Stimulated activated CD8-positive, alpha-beta memory T cell treated with anti-CD3 and anti-CD28 coated beads, Interleukin-12 subunit alpha, Interleukin-12 subunit beta, amount 100 ng/mL, for 4 hours (primary cell): ENCODE results near the gene PRM2.

Experiments
- DNase-seq: peaks from one replicate; pipeline ENCODE4 v3.0.0-alpha.2; 2020; ENCODE audit warnings: low read depth

PRM2 gene

DNA sequence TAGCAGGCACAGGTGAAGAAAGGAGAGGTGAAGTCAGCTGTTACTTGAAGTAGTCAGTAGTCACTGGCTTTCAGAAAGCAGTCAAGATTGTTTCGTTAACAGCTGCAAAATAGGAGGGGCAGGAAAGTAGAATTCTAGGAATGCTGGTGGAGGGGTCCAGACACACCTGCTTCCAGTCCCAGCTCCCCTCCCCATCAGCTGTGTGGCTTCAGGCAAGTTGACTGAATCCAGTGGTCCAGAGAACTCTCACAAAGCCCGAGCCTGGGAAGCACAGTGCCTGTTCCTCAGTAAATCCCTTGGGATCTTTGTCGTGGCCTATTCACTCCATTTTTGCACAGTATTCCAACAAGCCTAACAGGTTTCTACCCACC lies 15.7 kb downstream of the PRM2 start:
- DNase-seq, result no peak

DNA sequence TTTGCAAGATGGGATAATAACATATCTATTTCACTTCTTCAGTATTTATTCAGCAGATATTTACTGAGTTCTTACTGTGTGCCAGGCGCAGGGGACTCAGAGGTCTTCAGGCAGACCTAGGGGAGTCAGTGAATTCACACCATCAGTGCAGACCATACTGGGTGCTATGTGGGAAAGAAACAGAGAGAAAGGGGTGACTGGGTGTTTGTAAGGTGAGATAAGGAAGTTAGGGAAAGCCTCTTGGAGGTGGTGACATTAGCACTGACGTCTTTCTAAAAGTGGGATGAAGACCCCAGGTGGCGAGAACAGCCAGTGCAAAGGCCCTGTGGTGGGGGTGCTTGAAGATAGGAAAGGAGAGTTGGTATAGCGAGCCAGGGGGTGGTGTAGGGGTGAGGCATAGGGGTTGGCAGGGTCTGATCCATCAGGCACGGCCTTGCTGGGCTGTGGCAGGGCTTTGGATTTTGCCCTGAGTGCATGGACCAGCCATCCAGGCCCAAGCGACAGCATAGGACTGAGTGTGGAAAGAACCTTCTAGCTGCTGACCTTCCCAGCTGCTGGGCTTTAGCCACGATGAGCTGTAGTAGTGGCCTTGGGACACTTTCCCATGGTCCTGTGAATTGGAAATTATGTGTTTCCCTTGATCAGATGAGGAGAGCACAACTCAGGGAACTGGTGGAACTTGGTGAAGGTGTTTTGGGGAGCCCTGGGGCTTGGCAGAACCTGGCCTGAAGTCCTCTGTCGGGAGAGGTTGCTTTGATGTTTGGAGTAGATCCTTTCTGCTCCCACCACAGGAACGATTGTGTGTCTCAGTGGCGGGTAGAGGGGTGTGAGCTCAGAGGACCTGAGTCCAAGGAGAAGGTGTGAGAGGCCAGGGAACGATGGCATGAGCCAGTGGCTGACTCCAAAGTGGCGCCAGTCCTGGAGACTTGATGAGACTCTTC lies 16.4 kb downstream of the PRM2 start:
- no peak for DNase-seq

DNA sequence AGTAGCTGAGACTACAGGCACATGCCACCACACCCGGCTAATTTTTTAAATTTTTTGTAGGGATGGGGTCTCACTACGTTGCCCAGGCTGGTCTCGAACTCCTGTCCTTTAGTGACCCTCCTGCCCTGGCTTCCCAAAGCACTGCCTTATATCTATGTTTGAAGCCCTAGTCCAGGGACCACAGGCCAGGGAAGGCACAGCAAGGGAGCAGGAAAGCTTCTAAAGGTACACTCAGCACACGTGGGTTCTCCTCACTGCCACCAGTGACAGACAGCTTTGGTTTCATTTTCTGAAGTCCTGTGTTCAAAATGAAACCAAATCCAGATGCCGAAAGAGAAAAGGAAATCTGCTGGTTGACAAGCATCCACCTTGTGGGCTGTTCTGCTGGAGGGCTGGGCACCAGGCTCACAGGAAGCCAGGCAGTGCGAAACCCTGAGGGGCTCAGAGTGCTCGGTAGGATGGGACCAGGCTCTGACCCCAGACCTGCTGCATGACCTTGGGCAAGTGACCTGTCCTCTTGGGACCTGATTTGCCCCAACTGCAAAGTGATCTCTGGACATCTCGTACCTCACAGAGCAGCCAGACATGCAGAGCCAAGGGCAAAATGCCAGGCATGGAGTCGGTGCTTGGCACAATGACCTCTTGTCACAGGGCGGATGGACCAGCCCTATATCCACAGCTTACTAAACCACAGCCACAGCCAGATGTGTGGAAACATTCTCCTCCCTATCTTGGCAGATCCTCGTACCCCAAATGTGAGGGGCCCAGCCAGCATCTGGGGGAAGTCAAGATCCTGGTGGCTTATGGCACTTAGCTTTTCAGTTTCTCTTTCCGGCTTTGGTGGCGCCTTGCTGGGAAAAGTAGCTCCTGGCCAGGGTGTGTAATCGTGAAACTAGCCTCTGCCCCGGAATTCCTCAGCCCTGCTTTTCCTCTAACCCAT lies 17.5 kb downstream of the PRM2 start:
- DNase-seq, result no peak

DNA sequence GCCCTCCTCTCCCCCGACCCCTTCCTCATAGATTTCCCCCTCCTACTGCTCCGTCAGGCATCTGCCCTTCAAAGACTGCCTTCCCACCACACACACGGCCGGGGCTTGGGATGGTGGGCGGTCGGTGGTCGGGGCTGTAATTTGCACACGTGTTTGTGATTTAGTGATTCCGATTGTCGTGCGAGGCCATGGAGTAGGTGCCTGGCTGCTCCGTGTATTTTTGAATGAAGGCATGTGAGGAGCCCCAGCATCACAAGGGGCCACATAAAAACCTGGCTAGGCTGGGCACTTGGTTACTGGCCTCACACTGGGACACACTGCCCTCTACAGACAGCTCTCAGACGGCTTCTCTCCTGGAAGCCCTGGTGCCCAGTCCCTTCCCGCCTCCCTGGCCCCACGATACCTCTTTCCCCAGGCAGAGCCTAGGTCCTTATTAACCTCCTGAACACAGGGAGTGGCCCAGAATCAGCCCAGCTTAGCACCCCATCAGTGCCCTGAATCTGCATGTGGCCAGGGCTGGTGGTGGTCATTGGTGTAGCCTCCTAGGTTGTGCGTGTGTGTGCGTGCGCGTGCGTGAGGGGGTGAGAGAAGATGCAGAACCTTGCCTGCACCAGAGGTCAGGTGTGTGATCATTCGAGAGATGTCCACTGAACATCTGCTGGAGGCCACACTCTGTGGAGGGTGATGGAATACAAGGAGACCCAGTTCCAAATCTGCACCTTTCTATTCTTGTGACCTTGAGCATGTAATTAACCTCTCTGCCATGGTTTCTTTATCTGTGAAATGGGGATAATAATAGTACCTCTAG lies 18.9 kb downstream of the PRM2 start:
- peak; percentile 41 for DNase-seq

DNA sequence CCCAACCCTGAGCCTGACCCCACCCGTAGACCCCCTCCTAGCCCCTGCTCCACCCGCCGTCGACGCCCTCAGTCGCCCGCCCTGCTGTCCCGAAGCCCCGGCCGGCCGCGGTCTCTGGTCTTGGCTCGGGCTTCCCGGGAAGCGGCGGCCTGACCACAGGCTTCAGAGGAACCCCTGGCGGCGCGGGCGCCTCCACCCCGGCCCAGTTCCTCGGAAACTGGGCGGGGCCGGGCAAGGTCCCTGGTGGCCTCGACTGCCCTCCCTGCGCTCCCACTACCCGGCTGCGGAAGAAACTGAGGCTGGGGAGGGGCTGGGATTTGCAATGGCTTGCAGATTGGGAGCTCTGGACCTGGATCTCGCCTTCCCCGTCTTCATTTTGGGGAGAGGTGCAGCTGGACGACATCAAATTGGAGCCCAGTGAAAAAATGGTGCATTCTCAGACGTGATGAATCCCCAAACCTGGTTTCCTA lies 19.6 kb downstream of the PRM2 start:
- DNase-seq, result no peak

DNA sequence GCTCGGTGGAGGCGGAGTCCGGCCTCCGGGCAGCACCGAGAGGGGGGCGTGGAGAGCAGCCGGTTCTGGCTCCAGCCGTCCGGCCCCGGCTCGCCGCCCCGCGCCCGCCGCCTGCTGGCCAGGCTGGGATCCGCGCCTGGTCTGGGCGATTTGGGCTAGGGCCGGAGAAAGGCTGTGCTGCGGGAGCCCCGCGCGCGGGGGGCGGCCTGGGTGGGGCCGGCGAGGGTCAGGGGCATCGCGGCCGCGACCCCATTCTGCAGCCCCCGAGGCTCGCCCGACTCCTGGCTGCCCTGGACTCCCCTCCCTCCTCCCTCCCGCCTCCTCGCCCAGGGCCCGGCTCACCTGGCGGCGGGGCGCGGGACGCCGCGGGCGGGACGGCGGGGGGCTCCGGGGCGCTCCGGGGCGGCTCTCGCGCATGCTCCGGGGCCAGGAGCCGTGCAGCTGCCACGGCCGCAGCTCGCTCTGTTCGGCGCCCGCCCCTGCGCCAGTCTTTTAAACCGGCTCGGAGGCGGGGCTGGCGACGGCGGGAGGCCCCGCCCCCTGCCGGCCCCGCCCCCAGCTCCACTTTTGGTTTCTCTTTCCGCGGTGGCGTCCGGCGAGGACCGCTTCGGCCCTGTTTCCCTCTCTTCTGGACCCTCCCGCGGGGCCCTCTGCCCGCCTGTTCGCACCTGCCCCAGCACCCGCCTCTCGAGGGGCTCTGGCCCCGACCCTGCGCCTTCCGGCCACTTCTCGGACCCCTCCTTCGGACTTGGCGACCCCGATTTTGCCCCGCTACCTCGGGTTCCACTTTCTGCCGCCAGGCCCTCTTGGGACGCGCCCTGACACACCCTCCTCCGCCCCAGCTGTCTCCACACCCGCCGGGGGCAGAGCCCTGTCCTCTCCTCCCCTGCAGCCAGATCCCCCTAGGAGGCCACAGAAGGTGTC lies 20.3 kb downstream of the PRM2 start, which contains the start of gene SOCS1:
TSS of gene SOCS1 (minus strand) at position 468 of the 924 bp plus-strand sequence. CDS start 726 bp downstream, outside the sequence.
- peak; percentile 83 for DNase-seq

DNA sequence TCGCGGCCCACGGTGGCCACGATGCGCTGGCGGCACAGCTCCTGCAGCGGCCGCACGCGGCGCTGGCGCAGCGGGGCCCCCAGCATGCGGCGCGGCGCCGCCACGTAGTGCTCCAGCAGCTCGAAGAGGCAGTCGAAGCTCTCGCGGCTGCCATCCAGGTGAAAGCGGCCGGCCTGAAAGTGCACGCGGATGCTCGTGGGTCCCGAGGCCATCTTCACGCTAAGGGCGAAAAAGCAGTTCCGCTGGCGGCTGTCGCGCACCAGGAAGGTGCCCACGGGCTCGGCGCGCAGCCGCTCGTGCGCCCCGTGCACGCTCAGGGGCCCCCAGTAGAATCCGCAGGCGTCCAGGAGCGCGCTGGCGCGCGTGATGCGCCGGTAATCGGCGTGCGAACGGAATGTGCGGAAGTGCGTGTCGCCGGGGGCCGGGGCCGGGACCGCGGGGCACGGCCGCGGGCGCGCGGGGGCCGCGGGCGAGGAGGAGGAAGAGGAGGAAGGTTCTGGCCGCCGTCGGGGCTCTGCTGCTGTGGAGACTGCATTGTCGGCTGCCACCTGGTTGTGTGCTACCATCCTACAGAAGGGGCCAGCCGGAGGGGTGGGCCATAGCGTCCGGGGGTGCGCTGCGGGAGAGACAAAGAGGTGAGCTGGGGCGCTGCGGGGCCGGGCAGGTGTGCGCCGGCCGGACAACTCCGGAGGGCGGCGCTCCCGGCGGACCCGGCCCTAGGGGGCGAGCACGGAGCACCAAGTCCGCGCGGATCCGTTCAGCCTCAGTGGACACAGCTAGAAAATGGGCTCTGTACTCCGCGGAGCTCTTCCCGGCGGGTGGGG lies 21.2 kb downstream of the PRM2 start:
- DNase-seq, result peak; percentile 41

DNA sequence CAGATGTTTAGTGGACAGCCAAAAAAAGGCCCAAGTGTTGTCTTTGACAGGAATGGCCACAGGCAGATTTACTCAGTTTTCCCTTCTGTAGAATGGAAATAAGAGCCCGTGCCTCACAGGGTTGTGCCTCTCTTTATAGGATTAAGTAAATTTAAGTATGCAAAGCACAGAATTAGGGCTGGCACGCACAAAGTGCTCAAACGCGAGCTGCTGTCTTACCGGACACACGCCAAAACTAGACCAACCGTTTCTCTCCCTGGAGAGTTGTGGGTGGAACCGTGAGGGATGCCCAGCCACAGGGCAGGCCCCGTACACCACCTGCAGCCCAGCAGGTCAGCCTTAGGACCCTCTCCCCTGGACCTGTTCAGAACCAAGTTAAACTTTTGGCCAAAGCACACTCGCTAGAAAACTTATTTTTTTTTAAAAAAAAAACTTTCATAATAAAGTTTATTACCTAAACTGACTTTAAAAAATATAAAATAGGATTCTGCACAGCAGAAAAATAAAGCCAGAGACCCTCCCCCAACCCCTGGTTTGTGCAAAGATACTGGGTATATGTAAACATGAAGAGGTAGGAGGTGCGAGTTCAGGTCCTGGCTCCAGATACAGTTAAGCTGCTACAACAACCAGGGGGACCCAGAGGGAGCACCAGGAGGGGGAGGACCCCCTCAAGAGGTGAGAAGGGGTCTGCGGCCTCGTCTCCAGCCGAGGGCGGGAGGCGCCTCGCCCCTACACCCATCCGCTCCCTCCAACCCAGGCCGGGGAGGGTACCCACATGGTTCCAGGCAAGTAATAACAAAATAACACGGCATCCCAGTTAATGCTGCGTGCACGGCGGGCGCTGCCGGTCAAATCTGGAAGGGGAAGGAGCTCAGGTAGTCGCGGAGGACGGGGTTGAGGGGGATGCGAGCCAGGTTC lies 22.0 kb downstream of the PRM2 start:
- DNase-seq, result no peak

DNA sequence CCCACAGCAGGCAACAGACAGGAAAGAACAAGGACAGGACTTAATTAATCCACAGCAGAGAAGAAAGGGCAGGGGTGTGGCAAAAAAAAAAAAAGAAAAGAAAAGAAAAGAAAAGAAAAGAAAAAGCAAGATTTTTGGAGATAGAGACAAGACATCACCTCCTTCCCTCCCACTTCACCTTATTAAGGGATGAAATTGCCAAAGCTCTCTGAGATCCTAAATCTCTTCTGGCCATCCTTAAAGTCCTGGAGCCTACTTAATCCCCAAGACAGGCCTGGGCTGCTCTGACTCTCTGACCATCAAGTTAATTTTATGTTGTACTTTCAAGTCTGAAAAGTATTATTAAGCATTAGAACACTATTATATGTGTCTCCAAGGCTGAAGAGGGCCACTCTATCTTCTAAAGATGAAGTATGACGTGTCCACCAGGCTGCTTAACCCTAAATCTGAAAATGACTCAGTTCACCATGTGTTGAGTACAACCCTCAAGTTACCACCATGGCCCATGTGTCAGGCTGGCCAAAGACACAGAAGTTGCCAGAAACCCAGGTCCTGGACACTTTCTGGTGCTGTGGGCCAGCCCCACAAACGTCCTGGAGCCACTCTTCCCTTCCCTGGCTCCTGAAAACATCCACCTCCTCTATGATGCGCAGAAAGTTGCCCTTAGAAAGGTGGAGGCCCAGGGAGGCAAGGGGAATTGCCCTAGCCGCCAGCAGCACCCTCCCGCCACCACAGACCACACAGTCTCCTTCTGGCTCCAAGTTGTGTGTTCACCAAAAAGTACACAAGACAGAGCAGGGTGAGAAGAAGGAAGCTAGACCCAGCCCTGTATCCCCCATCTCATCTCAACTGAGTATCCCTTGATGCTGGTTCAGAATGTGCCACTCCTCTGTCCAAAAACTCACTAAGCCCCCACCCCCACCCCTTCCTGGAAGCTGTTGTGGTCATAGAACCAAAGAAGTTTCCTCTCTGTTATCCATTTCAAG lies 23.0 kb downstream of the PRM2 start:
- DNase-seq, result peak; percentile 47

DNA sequence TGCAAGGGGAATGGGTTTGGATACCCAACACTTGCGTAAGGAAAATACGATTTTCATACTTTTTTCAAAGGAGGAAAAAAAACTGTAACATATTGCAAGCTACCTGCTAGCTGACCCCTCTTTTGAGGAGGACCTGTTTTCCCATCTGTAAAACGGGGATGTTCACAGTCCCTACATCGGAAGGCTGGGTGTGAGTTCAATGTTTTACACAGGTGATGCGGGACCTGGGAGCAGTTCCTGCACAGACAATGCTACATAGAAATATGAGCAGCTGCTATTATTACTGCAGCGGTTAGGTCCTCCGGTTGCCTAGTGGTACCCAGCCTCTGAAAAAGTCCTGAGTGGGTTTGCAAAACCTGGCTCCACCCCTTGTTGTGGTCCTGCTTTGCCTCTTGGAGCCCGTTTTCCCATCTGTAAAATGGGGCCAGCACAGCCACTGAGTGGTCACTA lies 23.8 kb downstream of the PRM2 start:
- no peak for DNase-seq

DNA sequence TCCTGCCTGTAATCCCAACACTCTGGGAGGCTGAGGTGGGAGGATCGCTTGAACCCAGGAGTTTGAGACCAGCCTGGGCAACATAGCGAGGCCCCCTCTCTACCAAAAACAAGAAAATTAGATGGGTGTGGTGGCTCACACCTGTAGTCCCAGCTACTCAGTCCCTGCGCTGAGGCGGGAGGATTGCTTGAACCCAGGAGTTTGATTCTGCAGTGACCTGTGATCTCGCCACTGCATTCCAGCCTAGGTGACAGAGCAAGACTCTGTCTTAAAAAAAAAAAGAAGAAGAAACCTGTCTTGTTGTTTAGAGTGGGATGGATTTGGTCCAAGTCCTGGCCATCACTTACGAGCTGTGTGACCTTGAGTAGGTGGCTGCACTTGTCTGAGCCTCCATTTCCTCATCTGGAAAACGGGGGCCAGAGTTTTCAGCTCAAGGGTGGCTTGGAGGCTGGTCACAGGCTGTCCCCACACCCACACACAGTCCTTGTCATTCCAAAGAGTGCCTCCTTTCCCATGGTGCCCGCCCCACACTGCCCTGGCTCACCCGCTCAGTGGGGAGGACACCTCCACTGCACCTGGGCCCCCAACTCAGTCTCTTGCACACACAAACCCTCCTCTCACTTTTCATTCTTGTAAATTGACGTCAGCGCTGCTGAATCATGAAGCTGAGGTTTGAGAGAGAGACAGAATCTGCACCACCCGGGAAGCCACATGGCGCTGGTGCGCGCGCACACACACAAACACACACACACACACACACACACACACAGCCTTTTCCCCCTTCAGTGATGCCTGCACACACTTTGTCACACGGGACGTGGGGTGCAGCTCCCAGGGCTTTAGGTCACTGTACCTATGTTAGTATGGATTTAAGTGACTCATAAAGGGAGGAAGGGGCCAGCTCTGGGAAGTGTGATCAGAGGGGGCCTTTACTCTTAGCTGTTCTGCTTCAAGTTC lies 24.5 kb downstream of the PRM2 start:
- peak; percentile 57 for DNase-seq

DNA sequence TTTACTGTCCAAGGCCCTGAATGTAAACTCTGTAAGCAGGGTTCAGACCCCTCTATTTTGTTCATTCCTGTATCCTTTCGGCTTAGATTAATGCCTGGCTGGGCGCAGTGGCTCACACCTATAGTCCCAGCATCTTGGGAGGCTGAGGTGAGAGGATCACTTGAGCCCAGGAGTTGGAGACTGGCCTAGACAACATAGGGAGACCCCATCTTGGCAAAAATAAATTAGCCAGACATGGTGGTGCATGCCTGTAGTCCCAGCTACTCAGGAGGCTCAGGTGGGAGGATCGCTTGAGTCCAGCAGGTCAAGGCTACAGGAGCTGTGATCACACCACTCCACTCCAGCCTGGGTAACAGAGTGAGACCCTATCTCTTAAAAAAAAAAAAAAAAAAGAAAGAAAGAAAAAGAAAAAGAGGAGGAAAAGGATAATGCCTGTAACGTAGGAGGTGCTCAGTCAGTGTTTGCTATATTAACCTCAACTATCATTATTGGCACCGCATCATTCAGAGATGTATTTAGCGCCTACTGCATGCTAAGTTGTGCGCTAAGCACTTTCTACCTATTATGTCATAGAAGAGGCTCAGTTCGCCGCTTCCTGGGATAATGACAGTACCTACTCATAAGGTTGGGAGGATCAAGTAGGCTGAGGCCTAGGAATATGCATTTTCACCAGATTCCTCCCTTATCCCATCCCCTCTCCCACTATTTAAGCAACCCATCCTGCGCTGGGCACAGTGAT lies 25.3 kb downstream of the PRM2 start:
- no peak for DNase-seq

DNA sequence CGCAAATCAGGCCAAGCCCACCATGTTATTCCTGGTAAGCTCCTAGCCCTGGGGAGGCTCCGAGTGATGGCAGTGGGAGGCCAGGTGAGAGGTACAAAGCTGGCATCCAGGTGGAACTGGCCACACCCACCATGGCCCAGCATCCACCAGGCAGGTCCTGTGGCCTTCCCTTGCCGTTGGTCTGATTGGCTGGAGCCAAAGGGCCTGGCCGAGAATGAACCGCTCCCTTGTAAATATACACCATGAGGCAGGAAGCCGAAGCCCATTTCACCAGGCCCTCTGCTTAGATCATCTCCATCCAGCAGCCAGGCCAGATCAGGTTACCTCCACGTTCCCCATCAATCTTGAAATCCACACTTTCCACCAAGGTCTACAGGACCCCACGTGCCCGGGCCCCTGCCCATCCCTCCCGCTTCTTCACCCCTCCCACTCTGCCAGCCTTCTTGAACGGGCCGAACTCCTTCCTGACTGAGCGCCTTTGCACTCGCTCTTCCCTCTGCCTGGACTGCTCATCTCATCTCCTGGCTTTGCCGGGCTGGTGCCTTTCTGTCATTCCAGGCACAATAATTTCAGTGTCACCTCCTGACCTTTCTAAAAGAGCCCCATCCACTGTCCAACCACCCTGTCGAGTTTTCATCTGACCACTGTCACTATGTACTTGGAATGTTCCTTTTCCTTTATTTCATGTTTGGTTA lies 26.0 kb downstream of the PRM2 start:
- no peak for DNase-seq

DNA sequence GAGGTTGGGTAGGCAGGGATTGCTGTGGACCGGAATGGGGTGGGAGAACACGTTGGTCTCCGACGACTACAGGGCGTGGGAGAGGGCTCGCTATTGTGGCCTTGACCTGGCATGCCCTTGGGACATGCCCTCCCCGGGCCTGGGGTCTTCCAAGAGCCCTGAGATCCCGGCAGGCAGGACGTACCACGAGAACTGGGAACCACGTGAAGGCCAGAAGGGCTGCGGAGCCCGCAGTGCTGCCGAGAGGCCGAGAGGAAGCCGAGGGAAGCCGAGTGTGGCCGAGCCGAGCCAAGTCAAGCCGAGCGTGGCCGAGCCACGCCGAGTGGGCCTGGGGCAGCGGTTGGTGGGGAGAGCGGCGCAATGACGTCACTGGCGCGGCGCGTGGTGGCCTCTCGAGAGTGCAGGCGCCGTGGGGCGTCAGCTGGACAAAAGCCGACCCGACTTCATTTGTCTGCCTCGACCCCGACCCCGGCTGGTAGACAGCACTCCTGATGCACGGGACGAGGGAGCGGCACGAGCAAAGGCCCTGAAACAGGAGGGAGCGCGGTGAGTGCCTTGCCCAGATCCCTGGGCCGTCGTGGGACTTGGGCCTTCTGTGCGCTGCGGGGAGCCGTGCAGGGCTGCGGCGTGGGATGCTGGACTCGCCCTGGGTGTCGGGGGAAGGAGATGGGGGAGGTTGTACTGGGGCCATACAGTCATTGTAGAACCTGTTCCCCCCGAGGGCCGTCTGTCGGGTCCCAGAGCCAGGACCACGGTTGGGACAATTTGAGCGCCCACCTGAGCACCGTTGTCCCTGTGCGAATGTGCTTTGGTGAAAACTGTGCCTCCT lies 26.8 kb downstream of the PRM2 start:
- no peak for DNase-seq
